Trophoblast cell (in vitro differentiated cells and primary cell): ENCODE data around the gene KAT6B.

Source experiments
- DNase-seq, 2 donors: peaks; one replicate each; pipeline ENCODE4 v3.0.0-alpha.2; 2016
- H2AFZ ChIP-seq: 2 replicates; pipeline ENCODE4 v1.6.1; 2013; ENCODE audit warnings: low read length, moderate library complexity, mild to moderate bottlenecking; ENCODE audit not compliant: insufficient read depth, poor library complexity
- H2AK5ac ChIP-seq: 2 replicates; pipeline ENCODE4 v1.6.1; 2013; ENCODE audit warnings: mild to moderate bottlenecking, low read length
- H2BK120ac ChIP-seq: 2 replicates; pipeline ENCODE4 v1.6.1; 2013; ENCODE audit warnings: low read length, mild to moderate bottlenecking, moderate library complexity; ENCODE audit not compliant: insufficient read depth, poor library complexity
- H2BK12ac ChIP-seq: 2 replicates; pipeline ENCODE4 v1.6.1; 2013; ENCODE audit warnings: mild to moderate bottlenecking, low read length, moderate library complexity
- H2BK5ac ChIP-seq: 2 replicates; pipeline ENCODE4 v1.6.1; 2013; ENCODE audit warnings: low read length, low read depth, moderate library complexity, mild to moderate bottlenecking; ENCODE audit not compliant: poor library complexity
- H3K14ac ChIP-seq: 2 replicates; pipeline ENCODE4 v1.6.1; 2013; ENCODE audit warnings: mild to moderate bottlenecking, low read length
- H3K18ac ChIP-seq: 2 replicates; pipeline ENCODE4 v1.6.1; 2013; ENCODE audit warnings: mild to moderate bottlenecking, low read length
- H3K23ac ChIP-seq: 2 replicates; pipeline ENCODE4 v1.6.1; 2013; ENCODE audit warnings: low read length
- H3K27ac ChIP-seq: 2 replicates; pipeline ENCODE4 v1.5.1; 2013; ENCODE audit warnings: low read depth, mild to moderate bottlenecking, inconsistent platforms, low read length, moderate library complexity
- H3K27me3 ChIP-seq: 2 replicates; pipeline ENCODE4 v1.6.1; 2013; ENCODE audit warnings: inconsistent platforms, mild to moderate bottlenecking, low read length, moderate library complexity; ENCODE audit not compliant: insufficient read depth
- H3K36me3 ChIP-seq, 2 experiments: 1 replicate in 1 of 2; 2 replicates in 1 of 2; pipeline ENCODE4 v1.6.1; 2013; ENCODE audit warnings: low read length in 2 of 2, mild to moderate bottlenecking in 2 of 2, moderate library complexity in 1 of 2; ENCODE audit not compliant: insufficient read depth in 2 of 2, control insufficient read depth in 1 of 2
- H3K4ac ChIP-seq: 2 replicates; pipeline ENCODE4 v1.6.1; 2013; ENCODE audit warnings: low read depth, mild to moderate bottlenecking, low read length, moderate library complexity
- H3K4me1 ChIP-seq, 2 experiments: 1 replicate in 1 of 2; 2 replicates in 1 of 2; pipeline ENCODE4 v1.6.1; 2013; ENCODE audit warnings: low read length in 2 of 2, mild to moderate bottlenecking in 2 of 2, moderate library complexity in 1 of 2; ENCODE audit not compliant: insufficient read depth in 2 of 2, control insufficient read depth in 1 of 2
- H3K4me2 ChIP-seq: 2 replicates; pipeline ENCODE4 v1.6.1; 2013; ENCODE audit warnings: inconsistent platforms, mild to moderate bottlenecking, low read length, moderate library complexity
- H3K4me3 ChIP-seq: 2 replicates; pipeline ENCODE4 v1.5.1; 2013; ENCODE audit warnings: mild to moderate bottlenecking, low read depth, low read length, inconsistent platforms
- H3K79me1 ChIP-seq: one replicate; pipeline ENCODE4 v1.6.1; 2013; ENCODE audit warnings: low read length
- H3K79me2 ChIP-seq: 2 replicates; pipeline ENCODE4 v1.6.1; 2013; ENCODE audit warnings: low read length, mild to moderate bottlenecking; ENCODE audit not compliant: control insufficient read depth, insufficient read depth, poor library complexity
- H3K9ac ChIP-seq: 2 replicates; pipeline ENCODE4 v1.6.1; 2013; ENCODE audit warnings: mild to moderate bottlenecking, low read length
- H3K9me3 ChIP-seq: 2 replicates; pipeline ENCODE4 v1.6.1; 2013; ENCODE audit warnings: low read depth, mild to moderate bottlenecking, control low read depth, inconsistent platforms, low read length; ENCODE audit not compliant: insufficient read depth
- H4K12ac ChIP-seq: 2 replicates; pipeline ENCODE4 v1.6.1; 2013; ENCODE audit warnings: low read depth, mild to moderate bottlenecking, low read length, moderate library complexity
- H4K8ac ChIP-seq: 2 replicates; pipeline ENCODE4 v1.6.1; 2013; ENCODE audit warnings: low read depth, mild to moderate bottlenecking, low read length, moderate library complexity
- H4K91ac ChIP-seq: one replicate; pipeline ENCODE4 v1.6.1; 2013; ENCODE audit warnings: low read depth, mild to moderate bottlenecking, low read length, moderate library complexity
- WGBS: extraction: QIAGEN DNeasy Blood & Tissue Kit; methylation state at CpG from one replicate; pipeline ENCODE4 v1.1.7; 2013; ENCODE audit warnings: missing lambda C conversion rate; ENCODE audit not compliant: insufficient read length, insufficient coverage; ENCODE audit errors: extremely low coverage; 5-methylcytosine and 5-hydroxymethylcytosine counted together

The KAT6B gene

DNA sequence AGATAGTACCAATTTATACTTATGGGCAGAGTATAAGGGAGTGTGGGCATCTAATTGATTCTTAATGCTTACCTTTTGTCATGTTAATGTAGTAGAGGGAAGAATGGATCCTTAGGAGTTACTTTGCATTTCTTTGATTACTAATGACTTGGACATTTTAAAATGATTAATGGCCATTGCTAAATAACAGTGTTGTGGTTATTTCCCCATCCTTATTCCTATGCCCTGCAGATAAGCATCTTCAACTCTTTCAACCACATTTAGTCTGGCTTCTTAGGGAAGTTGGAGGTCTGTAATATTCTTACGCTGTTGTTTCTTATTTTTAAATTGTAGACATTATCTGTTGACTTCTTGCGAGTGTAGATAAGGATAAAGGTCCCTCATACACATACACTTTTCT is 37.2 kb downstream of the KAT6B start:
- no peak overlapping the region for H3K4ac ChIP-seq
- H3K23ac ChIP-seq = no peak overlapping the region
- whole genome bisulfite sequencing = no CpG with 5 or more reads among the region's 2 CpGs
- H3K18ac ChIP-seq = no peak overlapping the region
- no peak overlapping the region for H2BK120ac ChIP-seq
- H2AK5ac ChIP-seq = no peak overlapping the region
- H3K79me2 ChIP-seq = no peaks in the 10 kb centered on the region
- H4K8ac ChIP-seq = no peak overlapping the region
- H3K36me3 ChIP-seq = no peaks in the 10 kb centered on the region
- no peak overlapping the region for H3K14ac ChIP-seq
- no peaks in the 10 kb centered on the region for H3K4me1 ChIP-seq
- no peak overlapping the region for H2BK5ac ChIP-seq
- no peak overlapping the region for H3K9ac ChIP-seq
- no peak overlapping the region for H2BK12ac ChIP-seq
- H3K27me3 ChIP-seq = no peaks in the 10 kb centered on the region
- H3K9me3 ChIP-seq = no peaks in the 10 kb centered on the region
- H3K79me1 ChIP-seq = no peaks in the 10 kb centered on the region
- peak in 1 of 2 donors; percentile 12 for DNase-seq
- no peak overlapping the region for H4K91ac ChIP-seq
- no peak overlapping the region for H3K27ac ChIP-seq
- H3K4me3 ChIP-seq = no peak overlapping the region
- no peak overlapping the region for H3K4me2 ChIP-seq
- H2AFZ ChIP-seq = no peak overlapping the region
- no peak overlapping the region for H4K12ac ChIP-seq

DNA sequence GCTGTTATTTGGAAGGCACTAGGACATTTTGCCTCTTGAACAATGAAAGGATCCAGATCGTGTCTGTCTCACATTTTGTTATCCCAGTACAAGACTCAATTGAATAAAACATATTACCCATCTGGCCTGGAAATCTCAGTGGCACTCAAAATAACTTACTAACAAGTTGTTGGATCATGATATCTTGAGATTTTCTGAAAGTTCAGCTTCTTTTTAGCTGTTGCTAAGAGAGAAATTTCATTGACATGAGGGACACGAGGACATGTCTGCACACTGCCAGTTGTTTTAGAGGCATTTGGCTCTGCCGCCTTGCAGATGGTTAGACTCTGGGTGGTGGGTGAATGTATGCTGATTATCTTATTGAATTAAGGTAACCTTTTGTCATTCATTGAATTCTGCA is 41.0 kb downstream of the KAT6B start:
- no peak for DNase-seq
- Histone ChIP-seq H3K27me3 (no peaks in the 10 kb centered on the region), H2AFZ (no peak overlapping the region), H3K18ac (no peak overlapping the region), H2BK12ac (no peak overlapping the region), H3K9me3 (no peaks in the 10 kb centered on the region), H3K4ac (no peak overlapping the region), H3K14ac (no peak overlapping the region), H3K79me2 (no peaks in the 10 kb centered on the region), H3K9ac (no peak overlapping the region), H3K23ac (no peak overlapping the region), H3K4me1 (no peaks in the 10 kb centered on the region), H3K27ac (no peak overlapping the region), H4K8ac (no peak overlapping the region), H3K4me2 (no peak overlapping the region), H2BK120ac (no peak overlapping the region), H4K12ac (no peak overlapping the region), H3K4me3 (no peak overlapping the region), H2BK5ac (no peak overlapping the region), H3K36me3 (no peaks in the 10 kb centered on the region), H3K79me1 (no peaks in the 10 kb centered on the region), H4K91ac (no peak overlapping the region), H2AK5ac (no peak overlapping the region)
- no CpG with 5 or more reads among the region's 3 CpGs for WGBS

- H3K36me3 ChIP-seq = no peaks in the 10 kb centered on the region
- WGBS = no CpG with 5 or more reads among the region's 3 CpGs
- H4K91ac ChIP-seq = no peak overlapping the region
Observed at GRCh38 chr10:74868392-74868977, 42.1 kb downstream of the KAT6B start.

GRCh38 chr10:74869635-74870034 is 43.2 kb downstream of the KAT6B start:
- no peak overlapping the region for H3K9ac ChIP-seq

More at GRCh38 chr10:74868392-74868977, 42.1 kb downstream of the KAT6B start:
- no peak overlapping the region for H2BK12ac ChIP-seq
- H3K14ac ChIP-seq = no peak overlapping the region
- H3K4me3 ChIP-seq = no peak overlapping the region
- no peak overlapping the region for H2AK5ac ChIP-seq
- no peaks in the 10 kb centered on the region for H3K27me3 ChIP-seq
- DNase-seq = no peak
- no peaks in the 10 kb centered on the region for H3K4me1 ChIP-seq
- H3K23ac ChIP-seq = no peak overlapping the region
- no peak overlapping the region for H3K4me2 ChIP-seq
- no peak overlapping the region for H3K4ac ChIP-seq
- H4K8ac ChIP-seq = no peak overlapping the region
- H2BK120ac ChIP-seq = no peak overlapping the region
- H3K9ac ChIP-seq = no peak overlapping the region
- H2BK5ac ChIP-seq = no peak overlapping the region
- no peak overlapping the region for H4K12ac ChIP-seq
- H3K79me1 ChIP-seq = no peaks in the 10 kb centered on the region
- H3K79me2 ChIP-seq = no peaks in the 10 kb centered on the region
- no peaks in the 10 kb centered on the region for H3K9me3 ChIP-seq
- no peak overlapping the region for H3K27ac ChIP-seq
- no peak overlapping the region for H2AFZ ChIP-seq
- H3K18ac ChIP-seq = no peak overlapping the region

More at GRCh38 chr10:74869635-74870034, 43.2 kb downstream of the KAT6B start:
- no peak overlapping the region for H3K4me3 ChIP-seq
- no peaks in the 10 kb centered on the region for H3K9me3 ChIP-seq
- no peak overlapping the region for H4K91ac ChIP-seq
- H4K12ac ChIP-seq = no peak overlapping the region
- WGBS = no CpG with 5 or more reads among the region's 2 CpGs
- H4K8ac ChIP-seq = no peak overlapping the region
- no peak overlapping the region for H3K23ac ChIP-seq
- H3K14ac ChIP-seq = no peak overlapping the region
- H3K36me3 ChIP-seq = no peaks in the 10 kb centered on the region
- H3K4me1 ChIP-seq = no peaks in the 10 kb centered on the region
- no peak overlapping the region for H2BK5ac ChIP-seq
- no peaks in the 10 kb centered on the region for H3K79me2 ChIP-seq
- no peak for DNase-seq
- H2BK120ac ChIP-seq = no peak overlapping the region
- H3K4me2 ChIP-seq = no peak overlapping the region
- no peak overlapping the region for H2AFZ ChIP-seq
- H3K79me1 ChIP-seq = no peaks in the 10 kb centered on the region
- no peak overlapping the region for H3K18ac ChIP-seq
- no peak overlapping the region for H2BK12ac ChIP-seq
- no peak overlapping the region for H3K27ac ChIP-seq
- H2AK5ac ChIP-seq = no peak overlapping the region
- no peak overlapping the region for H3K4ac ChIP-seq
- H3K27me3 ChIP-seq = no peaks in the 10 kb centered on the region
